Endothelial cell (in vitro differentiated cells): ENCODE data around the gene IQCE. TPM values are rescaled to one million over a fixed set of nuclear protein-coding genes. Genes with fewer than 3 reads are reported as not detected.
A peak's percentile ranks its signal among the peaks of the same experiment; 100 is the strongest.

Experiments
- DNase-seq: peaks from one replicate; pipeline ENCODE4 v3.0.0; 2021; ENCODE audit warnings: low spot score
- H3K27ac Mint-ChIP-seq: one replicate; pipeline ENCODE4 v1.8.0; 2021; ENCODE audit warnings: mixed read lengths, inconsistent platforms; ENCODE audit not compliant: unreplicated experiment
- H3K27me3 Mint-ChIP-seq: one replicate; pipeline ENCODE4 v1.8.0; 2021; ENCODE audit warnings: mild to moderate bottlenecking, moderate library complexity, mixed read lengths, inconsistent platforms; ENCODE audit not compliant: unreplicated experiment
- H3K36me3 Mint-ChIP-seq: one replicate; pipeline ENCODE4 v1.8.0; 2021; ENCODE audit warnings: mild to moderate bottlenecking, low read depth, mixed read lengths, inconsistent platforms; ENCODE audit not compliant: unreplicated experiment
- H3K4me1 Mint-ChIP-seq: one replicate; pipeline ENCODE4 v1.8.0; 2021; ENCODE audit warnings: mild to moderate bottlenecking, mixed read lengths, inconsistent platforms; ENCODE audit not compliant: unreplicated experiment
- H3K4me3 Mint-ChIP-seq: one replicate; pipeline ENCODE4 v1.8.0; 2021; ENCODE audit warnings: mild to moderate bottlenecking, mixed read lengths, inconsistent platforms; ENCODE audit not compliant: unreplicated experiment
- H3K9me3 Mint-ChIP-seq: one replicate; pipeline ENCODE4 v1.8.0; 2021; ENCODE audit warnings: mixed read lengths, inconsistent platforms; ENCODE audit not compliant: unreplicated experiment
- CTCF ChIP-seq: fragments of 200-600 bp; sonication (generic); IDR thresholded peaks from one replicate; pipeline ENCODE4 v1.5.0; 2021; ENCODE audit warnings: antibody characterized with exemption; ENCODE audit not compliant: unreplicated experiment
- total RNA-seq: library from RNA; stranded (reverse); fragmentation: NEBNext Ultra II Directional; extraction: Animal tissue kit (Norgen Biotek cat#: 25700); gene quantifications from one replicate; pipeline ENCODE4 v1.2.1, GENCODE V29; 2021; ENCODE audit not compliant: unreplicated experiment

Gene IQCE
- total RNA-seq, 1 donor from 2014 or later, result 9.6 TPM

- no peaks in the 10 kb centered on the region for H3K36me3 Mint-ChIP-seq
- peaks cover 5% of the 10 kb centered on the region for H3K27me3 Mint-ChIP-seq
- peak overlapping the region; percentile 22 for H3K27ac Mint-ChIP-seq
- no peak for DNase-seq
- H3K4me1 Mint-ChIP-seq, result peaks cover 4% of the 10 kb centered on the region
- H3K9me3 Mint-ChIP-seq, result no peaks in the 10 kb centered on the region
- H3K4me3 Mint-ChIP-seq, result no peak overlapping the region
- no peak for TF ChIP-seq CTCF
Observed at GRCh38 chr7:2627258-2628129, 68.7 kb downstream of the IQCE start.

DNA sequence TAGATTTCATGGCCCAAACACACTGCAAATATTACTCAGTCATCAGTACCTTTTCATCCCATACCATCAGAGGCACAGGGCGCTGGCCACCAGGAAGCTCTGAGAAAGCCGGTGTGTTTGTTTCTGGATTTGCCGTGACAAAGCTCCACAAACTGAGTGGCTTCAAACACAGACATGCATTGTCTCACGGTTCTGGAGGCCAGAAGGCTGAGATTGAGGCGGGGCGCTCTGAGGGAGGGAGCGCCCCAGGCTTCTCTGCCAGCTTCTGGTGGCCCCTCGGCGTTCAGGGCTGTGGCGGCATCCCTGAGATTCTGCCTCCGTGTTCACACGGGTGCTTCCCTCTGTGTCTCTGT, 69.3 kb downstream of the IQCE start:
- H3K36me3 Mint-ChIP-seq, result no peaks in the 10 kb centered on the region
- H3K27ac Mint-ChIP-seq, result peak overlapping the region; percentile 22
- peaks cover 4% of the 10 kb centered on the region for H3K4me1 Mint-ChIP-seq
- no peak for DNase-seq
- no peak overlapping the region for H3K4me3 Mint-ChIP-seq
- no peak for TF ChIP-seq CTCF
- peaks cover 6% of the 10 kb centered on the region for H3K27me3 Mint-ChIP-seq
- H3K9me3 Mint-ChIP-seq, result no peaks in the 10 kb centered on the region

- H3K4me1 Mint-ChIP-seq, result peaks cover 4% of the 10 kb centered on the region
- no peaks in the 10 kb centered on the region for H3K36me3 Mint-ChIP-seq
- H3K27me3 Mint-ChIP-seq, result peaks cover 9% of the 10 kb centered on the region
- no peak overlapping the region for H3K4me3 Mint-ChIP-seq
- no peak for DNase-seq
- no peaks in the 10 kb centered on the region for H3K9me3 Mint-ChIP-seq
- H3K27ac Mint-ChIP-seq, result no peak overlapping the region
- TF ChIP-seq CTCF, result no peak
Observed at GRCh38 chr7:2628891-2629290, 70.1 kb downstream of the IQCE start.

GRCh38 chr7:2629746-2630681, 71.2 kb downstream of the IQCE start:
- H3K27me3 Mint-ChIP-seq, result peaks cover 9% of the 10 kb centered on the region
- H3K4me3 Mint-ChIP-seq, result no peak overlapping the region
- peaks cover 4% of the 10 kb centered on the region for H3K4me1 Mint-ChIP-seq
- DNase-seq, result no peak
- no peaks in the 10 kb centered on the region for H3K9me3 Mint-ChIP-seq
- no peak overlapping the region for H3K27ac Mint-ChIP-seq
- TF ChIP-seq CTCF, result no peak
- no peaks in the 10 kb centered on the region for H3K36me3 Mint-ChIP-seq
